ENCODE data around the gene TMC3. TPM values are rescaled to one million over a fixed set of nuclear protein-coding genes. Genes with fewer than 3 reads are reported as not detected.

The TMC3 gene
- total RNA-seq, 4 donors from 2014 or later, result 0.16 to 0.81 (median 0.36) TPM

DNA sequence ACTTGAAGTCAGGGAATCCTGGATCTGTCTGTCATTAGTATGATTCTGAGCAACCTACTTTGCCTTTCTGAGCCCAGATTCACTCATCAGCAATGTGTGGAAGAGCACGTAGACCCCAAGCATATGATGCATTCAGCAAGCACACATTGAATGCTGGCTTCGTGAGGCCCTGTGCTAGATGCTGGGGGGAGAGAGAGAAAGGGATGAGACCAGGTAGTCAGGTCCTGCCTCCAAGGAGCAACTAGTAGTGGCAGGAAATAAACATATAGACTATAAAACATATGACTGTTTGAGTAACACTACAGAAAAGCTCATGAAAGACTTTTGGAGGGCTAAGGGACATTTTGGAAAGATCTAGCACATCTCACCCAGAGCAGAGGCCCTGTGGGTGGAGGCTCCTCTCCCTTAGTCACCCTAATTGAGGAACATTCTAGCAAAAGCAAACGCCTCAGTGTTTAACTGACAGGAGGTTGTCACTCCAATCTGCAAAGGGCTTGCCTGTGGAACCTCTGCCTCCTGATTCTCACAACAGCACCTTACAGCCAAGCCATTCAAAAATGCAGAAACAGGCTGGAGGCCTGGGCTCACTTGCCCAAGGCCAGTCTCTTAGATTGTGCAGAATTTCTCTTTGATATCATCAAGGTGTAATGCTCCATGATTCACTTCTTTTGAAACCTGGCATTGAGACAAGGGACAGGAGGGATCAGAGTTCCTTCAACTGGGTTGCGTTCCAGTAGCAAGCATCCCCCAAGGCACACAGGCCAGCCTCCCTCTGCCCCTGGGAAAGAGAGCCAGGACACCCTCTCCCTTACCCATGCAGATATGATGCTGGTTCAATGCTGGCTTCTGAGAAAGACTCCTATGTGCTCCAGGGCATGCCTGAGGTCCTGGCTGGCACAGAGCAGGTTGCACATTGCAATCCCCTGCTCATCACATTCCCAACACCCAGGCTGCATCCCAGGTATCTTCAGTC lies 76.1 kb downstream of the TMC3 start:
- no peaks in the 10 kb centered on the region for H3K27me3 ChIP-seq
- peaks cover 0 to 27% (median 3%) of the 10 kb centered on the region in 3 donors for H3K4me1 ChIP-seq
- 95% methylated on average over 3 of the region's 4 CpGs; no CpG with 5 or more reads in 1 of the 2 donors for WGBS, 2 donors (ENCODE audit: low coverage in 1 of 2)
- no peak for ATAC-seq
- TF ChIP-seq POLR2A (IDR thresholded peaks at IDR 0.05) (no peak), POLR2AphosphoS5 (IDR thresholded peaks at IDR 0.05) (no peak), EP300 (IDR thresholded peaks at IDR 0.05) (no peak)
- TF ChIP-seq, protein P1, sequence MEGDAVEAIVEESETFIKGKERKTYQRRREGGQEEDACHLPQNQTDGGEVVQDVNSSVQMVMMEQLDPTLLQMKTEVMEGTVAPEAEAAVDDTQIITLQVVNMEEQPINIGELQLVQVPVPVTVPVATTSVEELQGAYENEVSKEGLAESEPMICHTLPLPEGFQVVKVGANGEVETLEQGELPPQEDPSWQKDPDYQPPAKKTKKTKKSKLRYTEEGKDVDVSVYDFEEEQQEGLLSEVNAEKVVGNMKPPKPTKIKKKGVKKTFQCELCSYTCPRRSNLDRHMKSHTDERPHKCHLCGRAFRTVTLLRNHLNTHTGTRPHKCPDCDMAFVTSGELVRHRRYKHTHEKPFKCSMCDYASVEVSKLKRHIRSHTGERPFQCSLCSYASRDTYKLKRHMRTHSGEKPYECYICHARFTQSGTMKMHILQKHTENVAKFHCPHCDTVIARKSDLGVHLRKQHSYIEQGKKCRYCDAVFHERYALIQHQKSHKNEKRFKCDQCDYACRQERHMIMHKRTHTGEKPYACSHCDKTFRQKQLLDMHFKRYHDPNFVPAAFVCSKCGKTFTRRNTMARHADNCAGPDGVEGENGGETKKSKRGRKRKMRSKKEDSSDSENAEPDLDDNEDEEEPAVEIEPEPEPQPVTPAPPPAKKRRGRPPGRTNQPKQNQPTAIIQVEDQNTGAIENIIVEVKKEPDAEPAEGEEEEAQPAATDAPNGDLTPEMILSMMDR (IDR thresholded peaks at IDR 0.05), result no peak
- H3K27ac ChIP-seq, result peak overlapping the region in 2 of 4 donors; percentile 51 to 64
- H3K9me3 ChIP-seq, result no peaks in the 10 kb centered on the region
- H3K36me3 ChIP-seq, result peaks cover 0 to 52% of the 10 kb centered on the region in 2 donors
- H3K4me3 ChIP-seq, result peak overlapping the region in 1 of 2 donors; percentile 34

DNA sequence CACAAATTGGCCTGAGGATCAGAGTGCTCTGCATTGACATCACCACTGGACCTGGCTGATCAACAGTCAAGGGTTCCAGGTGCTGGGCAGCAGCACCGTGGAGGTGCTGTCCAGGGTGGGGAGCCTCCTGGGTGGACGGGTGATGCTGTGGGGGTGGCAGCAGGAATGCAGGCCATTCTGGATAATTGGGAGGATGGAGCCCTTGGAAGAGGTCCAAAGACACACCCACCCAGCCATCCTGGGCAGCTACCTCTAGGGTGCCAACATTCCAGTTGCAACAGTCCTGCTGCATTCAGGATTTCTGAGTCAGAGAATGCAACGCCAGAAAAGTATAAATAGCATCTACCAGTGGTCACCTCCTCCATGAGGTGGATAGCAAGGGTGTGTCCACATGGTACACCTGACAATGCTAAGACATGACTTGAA lies 76.9 kb downstream of the TMC3 start:
- peak overlapping the region in 1 of 2 donors; percentile 34 for H3K4me3 ChIP-seq
- TF ChIP-seq POLR2AphosphoS5 (IDR thresholded peaks at IDR 0.05), result no peak
- TF ChIP-seq POLR2A (IDR thresholded peaks at IDR 0.05), result no peak
- TF ChIP-seq, protein P1 (IDR thresholded peaks at IDR 0.05), result no peak
- no peak for TF ChIP-seq EP300 (IDR thresholded peaks at IDR 0.05)
- H3K36me3 ChIP-seq, result peaks cover 0 to 52% of the 10 kb centered on the region in 2 donors
- 10% methylated on average over 2 of the region's 3 CpGs; no CpG with 5 or more reads in 1 of the 2 donors for WGBS, 2 donors (ENCODE audit: low coverage in 1 of 2)
- no peaks in the 10 kb centered on the region for H3K9me3 ChIP-seq
- no peaks in the 10 kb centered on the region for H3K27me3 ChIP-seq
- H3K27ac ChIP-seq, result peak overlapping the region in 3 of 4 donors; percentile 36 to 64 (median 51)
- ATAC-seq, result peak; percentile 42
- H3K4me1 ChIP-seq, result peaks cover 0 to 27% (median 3%) of the 10 kb centered on the region in 3 donors

DNA sequence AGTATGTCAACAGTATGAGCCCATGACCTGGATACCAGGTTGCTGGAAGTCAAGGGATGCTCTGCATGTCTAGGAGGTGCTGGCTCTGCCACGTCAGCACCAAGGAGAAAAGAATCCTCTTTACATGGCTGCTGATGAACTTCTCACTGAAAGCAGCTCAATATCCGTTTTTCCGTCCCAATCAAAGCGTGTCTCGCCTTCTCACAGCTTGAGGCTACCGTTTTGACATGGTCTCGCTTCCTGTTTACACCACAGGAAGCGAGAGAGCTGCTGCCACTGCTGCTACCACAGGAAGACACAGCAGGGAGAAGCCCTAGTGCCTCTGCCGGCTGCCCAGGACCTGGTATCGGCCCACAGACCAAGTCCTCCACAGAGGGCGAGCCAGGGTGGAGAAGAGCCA lies 77.3 kb downstream of the TMC3 start:
- Histone ChIP-seq H3K4me1 (peaks cover 0 to 27% (median 3%) of the 10 kb centered on the region in 3 donors), H3K36me3 (peaks cover 0 to 50% of the 10 kb centered on the region in 2 donors), H3K9me3 (no peaks in the 10 kb centered on the region), H3K27ac (peak overlapping the region in 3 of 4 donors; percentile 36 to 64 (median 51)), H3K4me3 (peak overlapping the region in 1 of 2 donors; percentile 34), H3K27me3 (no peaks in the 10 kb centered on the region)
- 48 to 80% methylated on average over 3 to 8 of the region's 11 CpGs for WGBS, 2 donors (ENCODE audit: low coverage in 1 of 2)
- TF ChIP-seq POLR2A (IDR thresholded peaks at IDR 0.05) (peak in 1 of 2 donors; percentile 31), EP300 (IDR thresholded peaks at IDR 0.05) (no peak), POLR2AphosphoS5 (IDR thresholded peaks at IDR 0.05) (peak; percentile 15)
- peak; percentile 32 for ATAC-seq

DNA sequence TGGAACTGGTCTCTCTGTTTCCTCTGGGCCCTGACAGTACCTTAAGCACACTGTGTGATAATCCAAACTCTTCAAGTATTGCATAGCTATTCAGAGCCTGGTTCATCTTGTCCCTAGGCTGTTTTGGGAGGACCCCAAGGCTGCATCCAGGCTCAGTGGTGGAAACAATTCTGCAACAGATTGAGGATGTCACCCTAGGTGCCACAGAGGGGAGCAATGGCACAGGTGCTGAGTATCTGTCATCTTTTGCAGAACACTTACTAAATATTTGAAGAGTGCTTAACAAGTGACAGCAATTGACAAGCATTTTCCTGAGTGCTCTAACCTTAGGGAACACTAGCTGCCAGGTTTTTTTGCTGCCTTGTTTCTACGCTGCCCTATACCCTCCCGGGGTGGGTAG lies 77.8 kb downstream of the TMC3 start:
- Histone ChIP-seq H3K4me3 (no peak overlapping the region), H3K4me1 (peaks cover 0 to 27% (median 3%) of the 10 kb centered on the region in 3 donors), H3K36me3 (peaks cover 0 to 45% of the 10 kb centered on the region in 2 donors), H3K9me3 (no peaks in the 10 kb centered on the region), H3K27me3 (no peaks in the 10 kb centered on the region), H3K27ac (peak overlapping the region in 3 of 4 donors; percentile 36 to 64 (median 51))
- ATAC-seq, result no peak
- TF ChIP-seq EP300 (IDR thresholded peaks at IDR 0.05) (no peak), POLR2A (IDR thresholded peaks at IDR 0.05) (no peak), POLR2AphosphoS5 (IDR thresholded peaks at IDR 0.05) (no peak)
- TF ChIP-seq, protein P1 (IDR thresholded peaks at IDR 0.05), result no peak
- 73% methylated on average over 2 of the region's 2 CpGs; no CpG with 5 or more reads in 1 of the 2 donors for WGBS, 2 donors (ENCODE audit: low coverage in 1 of 2)

DNA sequence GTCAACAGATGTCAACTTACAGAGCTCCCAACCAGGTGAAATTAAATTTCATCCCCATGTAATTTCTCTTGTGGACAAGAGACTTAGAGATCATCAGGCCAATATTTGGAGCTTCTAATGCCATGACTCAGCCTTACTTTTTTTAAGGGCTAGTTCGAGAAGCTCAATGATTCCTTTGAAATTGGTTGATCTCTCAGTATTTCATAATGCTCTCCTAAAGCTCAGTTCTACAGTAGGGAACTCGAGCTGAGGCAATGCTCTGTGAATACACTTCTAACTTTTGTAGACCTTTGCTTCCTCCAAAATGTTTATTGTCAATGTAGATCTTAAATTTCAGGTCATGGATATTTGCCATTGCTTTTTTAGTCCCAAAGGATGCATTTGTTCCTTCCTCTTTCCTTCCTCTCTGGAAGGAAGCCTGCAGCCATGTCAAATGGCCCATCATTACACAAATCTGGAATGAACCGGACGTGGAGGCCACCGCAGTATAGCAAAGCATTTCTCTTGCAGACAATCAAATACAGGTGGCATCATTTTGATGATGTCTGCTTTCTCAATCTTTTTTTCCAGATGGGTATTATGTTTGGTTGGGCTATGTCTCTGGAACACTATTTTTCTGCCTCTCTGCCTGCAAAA lies 78.4 kb downstream of the TMC3 start:
- Histone ChIP-seq H3K27ac (peak overlapping the region in 2 of 4 donors; percentile 36 to 51), H3K36me3 (peaks cover 0 to 39% of the 10 kb centered on the region in 2 donors), H3K4me3 (no peak overlapping the region), H3K9me3 (no peaks in the 10 kb centered on the region), H3K27me3 (no peaks in the 10 kb centered on the region), H3K4me1 (peaks cover 0 to 27% (median 3%) of the 10 kb centered on the region in 3 donors)
- no peak for TF ChIP-seq EP300 (IDR thresholded peaks at IDR 0.05)
- TF ChIP-seq POLR2AphosphoS5 (IDR thresholded peaks at IDR 0.05), result no peak
- TF ChIP-seq, protein P1 (IDR thresholded peaks at IDR 0.05), result no peak
- TF ChIP-seq POLR2A (IDR thresholded peaks at IDR 0.05), result no peak
- ATAC-seq, result no peak
- WGBS, 2 donors (ENCODE audit: low coverage in 1 of 2), result 52 to 76% methylated on average over 5 of the region's 5 CpGs
